Measurements from ENCODE around the gene LIPM.

The LIPM gene

DNA sequence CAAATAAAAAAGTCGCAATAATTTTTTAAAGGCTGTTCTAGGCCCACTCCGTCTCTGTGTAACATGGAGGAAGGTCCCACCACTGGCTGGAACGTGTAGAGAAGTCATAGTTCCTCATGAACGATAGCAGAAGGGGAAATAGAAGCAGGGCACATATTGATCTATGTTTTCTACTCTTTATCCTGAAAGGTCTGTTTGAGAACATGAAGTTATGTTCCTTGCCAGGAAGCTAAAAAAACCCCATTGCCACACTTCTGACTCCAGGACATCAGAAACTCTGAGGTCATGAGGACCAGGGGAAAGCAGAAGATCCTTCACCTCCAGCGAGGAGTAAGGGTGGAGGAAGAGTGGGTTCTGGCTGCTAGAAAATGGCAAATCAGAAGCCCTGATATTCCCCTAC lies 38.4 kb downstream of the LIPM start:
- ChIA-PET CTCF (interaction anchor here (0.9 to 13.0 kb wide), 4 partner anchors 14 to 146 kb away, joined by 3 to 456 read pairs (median 4); no protein-coding TSS in a partner anchor), POLR2A (no interaction called here)
- no peaks in the 10 kb centered on the region for H3K36me3 ChIP-seq (ENCODE audit: control insufficient read depth in 2 of 2, insufficient read depth in 1 of 2, low read length in 2 of 2)
- TF ChIP-seq ZNF157 (tag by site-specific recombination; IDR thresholded peaks at IDR 0.05) = no peak
- no peak for TF ChIP-seq ZNF626 (tag by site-specific recombination; IDR thresholded peaks at IDR 0.05)
- no peak for TF ChIP-seq SCRT1 (tag by site-specific recombination; IDR thresholded peaks at IDR 0.05; ENCODE audit: borderline replicate concordance)
- no peak for TF ChIP-seq OSR2 (tag by site-specific recombination; IDR thresholded peaks at IDR 0.05)
- no peak for TF ChIP-seq ZNF501 (tag by site-specific recombination; IDR thresholded peaks at IDR 0.05)
- no peak for TF ChIP-seq ZNF510 (tag by site-specific recombination; IDR thresholded peaks at IDR 0.05; ENCODE audit: insufficient replicate concordance)
- no peak for TF ChIP-seq ZEB2 (tag by site-specific recombination; IDR thresholded peaks at IDR 0.05)
- TF ChIP-seq ZNF133 (tag by site-specific recombination; IDR thresholded peaks at IDR 0.05) = no peak
- TF ChIP-seq, protein P1, sequence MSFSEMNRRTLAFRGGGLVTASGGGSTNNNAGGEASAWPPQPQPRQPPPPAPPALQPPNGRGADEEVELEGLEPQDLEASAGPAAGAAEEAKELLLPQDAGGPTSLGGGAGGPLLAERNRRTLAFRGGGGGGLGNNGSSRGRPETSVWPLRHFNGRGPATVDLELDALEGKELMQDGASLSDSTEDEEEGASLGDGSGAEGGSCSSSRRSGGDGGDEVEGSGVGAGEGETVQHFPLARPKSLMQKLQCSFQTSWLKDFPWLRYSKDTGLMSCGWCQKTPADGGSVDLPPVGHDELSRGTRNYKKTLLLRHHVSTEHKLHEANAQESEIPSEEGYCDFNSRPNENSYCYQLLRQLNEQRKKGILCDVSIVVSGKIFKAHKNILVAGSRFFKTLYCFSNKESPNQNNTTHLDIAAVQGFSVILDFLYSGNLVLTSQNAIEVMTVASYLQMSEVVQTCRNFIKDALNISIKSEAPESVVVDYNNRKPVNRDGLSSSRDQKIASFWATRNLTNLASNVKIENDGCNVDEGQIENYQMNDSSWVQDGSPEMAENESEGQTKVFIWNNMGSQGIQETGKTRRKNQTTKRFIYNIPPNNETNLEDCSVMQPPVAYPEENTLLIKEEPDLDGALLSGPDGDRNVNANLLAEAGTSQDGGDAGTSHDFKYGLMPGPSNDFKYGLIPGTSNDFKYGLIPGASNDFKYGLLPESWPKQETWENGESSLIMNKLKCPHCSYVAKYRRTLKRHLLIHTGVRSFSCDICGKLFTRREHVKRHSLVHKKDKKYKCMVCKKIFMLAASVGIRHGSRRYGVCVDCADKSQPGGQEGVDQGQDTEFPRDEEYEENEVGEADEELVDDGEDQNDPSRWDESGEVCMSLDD (tag by site-specific recombination; IDR thresholded peaks at IDR 0.05) = no peak
- TF ChIP-seq ZNF404 (tag by site-specific recombination; IDR thresholded peaks at IDR 0.05) = no peak
- TF ChIP-seq ZNF658 (tag by site-specific recombination; IDR thresholded peaks at IDR 0.05) = no peak
- TF ChIP-seq ZNF391 (tag by site-specific recombination; IDR thresholded peaks at IDR 0.05; ENCODE audit: borderline replicate concordance, low read depth) = no peak
- no peaks in the 10 kb centered on the region for H3K4me1 ChIP-seq (ENCODE audit: control insufficient read depth, insufficient read depth, low read length)
- H3K9me3 ChIP-seq (ENCODE audit: control insufficient read depth, insufficient read depth, low read depth, low read length) = no peaks in the 10 kb centered on the region
- no peak overlapping the region for H3K4me3 ChIP-seq (ENCODE audit: low read depth, low read length)
- H3K27ac ChIP-seq (ENCODE audit: extremely low read depth, low read depth, low read length) = no peak overlapping the region

DNA sequence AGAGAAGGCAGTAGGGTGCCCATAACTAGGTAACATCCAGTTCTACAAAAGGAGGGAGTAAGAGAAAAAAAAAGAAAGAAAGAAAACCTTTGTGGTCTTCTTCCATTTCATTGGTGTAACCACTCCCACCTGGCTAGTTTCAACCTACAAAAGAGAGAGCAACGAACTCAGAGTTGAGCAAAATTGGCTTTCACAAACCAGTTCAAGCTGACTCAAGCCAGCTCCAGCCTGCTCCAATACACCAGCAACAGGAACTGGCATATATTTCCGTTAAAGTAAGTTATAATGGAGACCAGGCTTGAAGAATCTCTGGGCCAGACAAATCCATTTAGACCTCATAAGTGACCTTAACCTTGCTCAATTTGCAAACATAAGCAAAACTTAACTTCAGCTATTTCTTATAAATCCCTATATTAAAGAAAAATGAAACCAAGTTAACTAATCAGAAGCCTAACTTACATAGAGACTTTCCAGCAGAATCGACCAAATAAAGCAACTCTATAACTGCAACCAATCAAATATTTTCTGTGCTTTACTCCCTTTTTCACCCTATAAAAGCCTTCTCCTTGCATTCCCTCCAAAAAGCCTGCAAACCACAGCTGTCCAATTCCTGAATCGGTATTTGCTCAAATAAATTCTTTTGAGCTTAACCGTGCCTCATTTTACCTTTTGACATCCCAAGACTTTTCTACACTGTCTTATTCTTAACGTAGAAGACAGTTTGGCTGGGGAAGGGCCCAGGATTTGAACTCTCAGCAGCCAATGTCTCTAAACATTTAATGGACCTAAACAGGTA lies 39.0 kb downstream of the LIPM start:
- no peak overlapping the region for H3K4me3 ChIP-seq (ENCODE audit: low read depth, low read length)
- H3K9me3 ChIP-seq (ENCODE audit: control insufficient read depth, insufficient read depth, low read depth, low read length) = no peaks in the 10 kb centered on the region
- H3K4me1 ChIP-seq (ENCODE audit: control insufficient read depth, insufficient read depth, low read length) = no peaks in the 10 kb centered on the region
- CTCF ChIA-PET = interaction anchor here (0.7 to 13.0 kb wide), 3 partner anchors 82 to 187 kb away, joined by 3 to 456 read pairs (median 4); no protein-coding TSS in a partner anchor
- H3K36me3 ChIP-seq (ENCODE audit: control insufficient read depth in 2 of 2, insufficient read depth in 1 of 2, low read length in 2 of 2) = no peaks in the 10 kb centered on the region
- H3K27ac ChIP-seq (ENCODE audit: extremely low read depth, low read depth, low read length) = no peak overlapping the region
- TF ChIP-seq ZNF133 (tag by site-specific recombination; IDR thresholded peaks at IDR 0.05) (no peak), ZNF624 (tag by site-specific recombination; IDR thresholded peaks at IDR 0.05) (no peak), HOXD13 (CRISPR knock-in tag; IDR thresholded peaks at IDR 0.05; ENCODE audit: borderline replicate concordance) (no peak), ZNF155 (tag by site-specific recombination; IDR thresholded peaks at IDR 0.05) (no peak), SCRT1 (tag by site-specific recombination; IDR thresholded peaks at IDR 0.05; ENCODE audit: borderline replicate concordance) (no peak), ZSCAN23 (tag by site-specific recombination; IDR thresholded peaks at IDR 0.05) (no peak), ZNF621 (tag by site-specific recombination; IDR thresholded peaks at IDR 0.05) (no peak), KLF8 (tag by site-specific recombination; IDR thresholded peaks at IDR 0.05) (no peak), SP2 (tag by site-specific recombination; IDR thresholded peaks at IDR 0.05) (no peak), ZNF302 (tag by site-specific recombination; IDR thresholded peaks at IDR 0.05; ENCODE audit: low read depth) (no peak), PRDM1 (tag by site-specific recombination; IDR thresholded peaks at IDR 0.05) (no peak)
- TF ChIP-seq, protein P2, sequence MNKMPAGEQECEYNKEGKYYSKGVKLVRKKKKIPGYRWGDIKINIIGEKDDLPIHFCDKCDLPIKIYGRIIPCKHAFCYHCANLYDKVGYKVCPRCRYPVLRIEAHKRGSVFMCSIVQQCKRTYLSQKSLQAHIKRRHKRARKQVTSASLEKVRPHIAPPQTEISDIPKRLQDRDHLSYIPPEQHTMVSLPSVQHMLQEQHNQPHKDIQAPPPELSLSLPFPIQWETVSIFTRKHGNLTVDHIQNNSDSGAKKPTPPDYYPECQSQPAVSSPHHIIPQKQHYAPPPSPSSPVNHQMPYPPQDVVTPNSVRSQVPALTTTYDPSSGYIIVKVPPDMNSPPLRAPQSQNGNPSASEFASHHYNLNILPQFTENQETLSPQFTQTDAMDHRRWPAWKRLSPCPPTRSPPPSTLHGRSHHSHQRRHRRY (tag by site-specific recombination; IDR thresholded peaks at IDR 0.05) = no peak
- TF ChIP-seq, protein P3, sequence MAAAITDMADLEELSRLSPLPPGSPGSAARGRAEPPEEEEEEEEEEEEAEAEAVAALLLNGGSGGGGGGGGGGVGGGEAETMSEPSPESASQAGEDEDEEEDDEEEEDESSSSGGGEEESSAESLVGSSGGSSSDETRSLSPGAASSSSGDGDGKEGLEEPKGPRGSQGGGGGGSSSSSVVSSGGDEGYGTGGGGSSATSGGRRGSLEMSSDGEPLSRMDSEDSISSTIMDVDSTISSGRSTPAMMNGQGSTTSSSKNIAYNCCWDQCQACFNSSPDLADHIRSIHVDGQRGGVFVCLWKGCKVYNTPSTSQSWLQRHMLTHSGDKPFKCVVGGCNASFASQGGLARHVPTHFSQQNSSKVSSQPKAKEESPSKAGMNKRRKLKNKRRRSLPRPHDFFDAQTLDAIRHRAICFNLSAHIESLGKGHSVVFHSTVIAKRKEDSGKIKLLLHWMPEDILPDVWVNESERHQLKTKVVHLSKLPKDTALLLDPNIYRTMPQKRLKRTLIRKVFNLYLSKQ (tag by site-specific recombination; IDR thresholded peaks at IDR 0.05; ENCODE audit: borderline replicate concordance) = no peak
- TF ChIP-seq, protein P4, sequence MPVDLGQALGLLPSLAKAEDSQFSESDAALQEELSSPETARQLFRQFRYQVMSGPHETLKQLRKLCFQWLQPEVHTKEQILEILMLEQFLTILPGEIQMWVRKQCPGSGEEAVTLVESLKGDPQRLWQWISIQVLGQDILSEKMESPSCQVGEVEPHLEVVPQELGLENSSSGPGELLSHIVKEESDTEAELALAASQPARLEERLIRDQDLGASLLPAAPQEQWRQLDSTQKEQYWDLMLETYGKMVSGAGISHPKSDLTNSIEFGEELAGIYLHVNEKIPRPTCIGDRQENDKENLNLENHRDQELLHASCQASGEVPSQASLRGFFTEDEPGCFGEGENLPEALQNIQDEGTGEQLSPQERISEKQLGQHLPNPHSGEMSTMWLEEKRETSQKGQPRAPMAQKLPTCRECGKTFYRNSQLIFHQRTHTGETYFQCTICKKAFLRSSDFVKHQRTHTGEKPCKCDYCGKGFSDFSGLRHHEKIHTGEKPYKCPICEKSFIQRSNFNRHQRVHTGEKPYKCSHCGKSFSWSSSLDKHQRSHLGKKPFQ (tag by site-specific recombination; IDR thresholded peaks at IDR 0.05) = no peak
- POLR2A ChIA-PET = no interaction called here

All from HEK293 (cell line).